Anterior cingulate cortex (tissue), 58 donors: ENCODE measurements around the gene KRTCAP2.
"Not testable (repeated sequence)": the region's sequence is repeated elsewhere in the genome, so short reads cannot be mapped to it uniquely, and the experiment has no call there.

Source experiments
- DNase-seq, 58 donors: peaks; one replicate each; lab custom pipeline; 2025; lab: John Stamatoyannopoulos, UW

KRTCAP2 gene

GRCh38 chr1:155170806-155171205 is 2.3 kb downstream of the KRTCAP2 start:
- DNase-seq = no peak

GRCh38 chr1:155170101-155170785 is 2.9 kb downstream of the KRTCAP2 start:
- no peak for DNase-seq

GRCh38 chr1:155169541-155169940 is 3.6 kb downstream of the KRTCAP2 start:
- no peak for DNase-seq

GRCh38 chr1:155168456-155169210 is 4.5 kb downstream of the KRTCAP2 start:
- DNase-seq = no peak

GRCh38 chr1:155168105-155168445 is 5.0 kb downstream of the KRTCAP2 start:
- not testable (repeated sequence) for DNase-seq

- DNase-seq = peak in 56 of 58 donors; percentile 39 to 95 (median 81)
These were observed 5.7 kb downstream of the KRTCAP2 start for GRCh38 chr1:155167166-155168104.

GRCh38 chr1:155166471-155167165 is 6.5 kb downstream of the KRTCAP2 start:
- DNase-seq = peak in 31 of 58 donors; percentile 22 to 79 (median 47)

- no peak for DNase-seq
These were observed 7.0 kb downstream of the KRTCAP2 start for GRCh38 chr1:155166051-155166470.

GRCh38 chr1:155164625-155165024 is 8.5 kb downstream of the KRTCAP2 start:
- not testable (repeated sequence) for DNase-seq

GRCh38 chr1:155163785-155164184 is 9.3 kb downstream of the KRTCAP2 start:
- not testable (repeated sequence) for DNase-seq

GRCh38 chr1:155162631-155163030 is 10.5 kb downstream of the KRTCAP2 start:
- not testable (repeated sequence) for DNase-seq

GRCh38 chr1:155160128-155160527 is 13.0 kb downstream of the KRTCAP2 start:
- DNase-seq = no peak

- no peak for DNase-seq
These were observed 14.1 kb downstream of the KRTCAP2 start for GRCh38 chr1:155158991-155159390.

GRCh38 chr1:155155996-155156643 is 17.0 kb downstream of the KRTCAP2 start:
- DNase-seq = not testable (repeated sequence)

GRCh38 chr1:155145491-155145890 is 27.6 kb downstream of the KRTCAP2 start:
- DNase-seq = no peak

GRCh38 chr1:155141749-155142148 is 31.4 kb downstream of the KRTCAP2 start:
- DNase-seq = no peak

- no peak for DNase-seq
These were observed 32.5 kb downstream of the KRTCAP2 start for GRCh38 chr1:155140630-155140953.

GRCh38 chr1:155139895-155140629 is 33.0 kb downstream of the KRTCAP2 start, which contains the start of gene DPM3:
TSS of gene DPM3 (minus strand) at chr1:155140531. CDS start at chr1:155140240, 291 bp downstream.
- peak; percentile 36 to 92 (median 85) for DNase-seq
